Endothelial cell of umbilical vein (primary cell): ENCODE data around the gene ZC3H14. TPM values are rescaled to one million over a fixed set of nuclear protein-coding genes. Genes with fewer than 3 reads are reported as not detected.

Experiments used
- BruUV-seq: library from RNA; stranded (reverse); fragments of 400-500 nt; replicated peaks from 2 replicates; lab custom pipeline; 2021; lab: Mats Ljungman, UMichigan
- CTCF ChIA-PET: fragments of 300-600, 350-600 bp; sonication (Branson Sonifier 250); formaldehyde crosslinking; loops from one replicate; lab custom pipeline; 2021; ENCODE audit warnings: antibody characterized with exemption, inconsistent platforms; lab: Charles Lee
- POLR2A ChIA-PET: fragments of 300-600, 350-600 bp; sonication (Branson Sonifier 250); formaldehyde crosslinking; loops from one replicate; lab custom pipeline; 2021; ENCODE audit warnings: antibody characterized with exemption, inconsistent platforms; lab: Charles Lee
- DNase-seq: peaks from one replicate; pipeline ENCODE4 v3.0.0-alpha.2; 2011; ENCODE audit warnings: low read depth, low spot score
- FAIRE-seq: peaks from 2 replicates; lab custom pipeline; 2011; peaks lifted over from hg19 to GRCh38; lab: Jason Lieb, UNC
- H2AFZ ChIP-seq: 2 replicates; pipeline ENCODE4 v1.6.0; 2012; ENCODE audit warnings: low read depth, low read length, control low read depth, inconsistent platforms
- H3K27ac ChIP-seq: 2 replicates; pipeline ENCODE4 v1.5.1; 2011; ENCODE audit warnings: low read depth, mild to moderate bottlenecking, control low read depth, low read length, moderate library complexity; ENCODE audit not compliant: insufficient read depth
- H3K27me3 ChIP-seq, 2 experiments: 2 replicates each; pipeline versions ENCODE4 v1.6.0 to v1.6.1; 2011; ENCODE audit warnings: low read length in 2 of 2, mixed read lengths in 1 of 2; ENCODE audit not compliant: control insufficient read depth in 2 of 2, insufficient read depth in 2 of 2
- H3K36me3 ChIP-seq, 2 experiments: 2 replicates in 1 of 2; 3 replicates in 1 of 2; pipeline ENCODE4 v1.5.1; 2011; ENCODE audit warnings: low read length in 2 of 2, mild to moderate bottlenecking in 1 of 2, moderate library complexity in 1 of 2; ENCODE audit not compliant: control insufficient read depth in 2 of 2, insufficient read depth in 2 of 2; ENCODE audit errors: extremely low read depth in 1 of 2
- H3K4me1 ChIP-seq: 3 replicates; pipeline ENCODE4 v1.5.1; 2011; ENCODE audit warnings: mild to moderate bottlenecking, low read length; ENCODE audit not compliant: control insufficient read depth, insufficient read depth; ENCODE audit errors: extremely low read depth
- H3K4me2 ChIP-seq: 2 replicates; pipeline ENCODE4 v1.6.1; 2011; ENCODE audit warnings: low read length, control low read depth, mixed read lengths; ENCODE audit not compliant: insufficient read depth
- H3K4me3 ChIP-seq, 3 experiments: fragments of 200-600 bp in 1 of 3; sonication (generic), shearing (Covaris generic) in 1 of 3; replicated peaks in 1 of 3; 2 replicates each; pipeline ENCODE4 v1.5.1; 2011 to 2016; ENCODE audit warnings: control low read depth in 3 of 3, low read length in 3 of 3, mild to moderate bottlenecking in 2 of 3, inconsistent platforms in 1 of 3, low read depth in 1 of 3, moderate library complexity in 1 of 3; ENCODE audit not compliant: insufficient read depth in 1 of 3
- H3K79me2 ChIP-seq: 2 replicates; pipeline ENCODE4 v1.6.0; 2012; ENCODE audit warnings: low read length, inconsistent platforms; ENCODE audit not compliant: control insufficient read depth, insufficient read depth
- H3K9ac ChIP-seq: replicated peaks from 2 replicates; pipeline ENCODE3; 2011; ENCODE audit warnings: low read length, control low read depth; ENCODE audit not compliant: insufficient read depth; ENCODE audit errors: extremely low read depth
- H3K9me1 ChIP-seq: replicated peaks from 3 replicates; pipeline ENCODE4 v1.6.0; 2011; ENCODE audit warnings: mild to moderate bottlenecking, low read length; ENCODE audit not compliant: control insufficient read depth, insufficient read depth; ENCODE audit errors: extremely low read depth
- H3K9me3 ChIP-seq: replicated peaks from 2 replicates; pipeline ENCODE4 v1.5.1; 2012; ENCODE audit warnings: low read length, inconsistent platforms; ENCODE audit not compliant: control insufficient read depth, insufficient read depth
- H4K20me1 ChIP-seq: replicated peaks from 2 replicates; pipeline ENCODE3; 2011; ENCODE audit warnings: mild to moderate bottlenecking, low read length; ENCODE audit not compliant: control insufficient read depth, insufficient read depth; ENCODE audit errors: extremely low read depth
- CTCF ChIP-seq, 2 donors: IDR thresholded peaks; 1 replicate in 1 of 2; 2 replicates in 1 of 2; pipeline ENCODE4 v1.5.1; 2011; ENCODE audit warnings: low read length in 2 of 2, mild to moderate bottlenecking in 2 of 2, moderate library complexity in 2 of 2, control low read depth in 1 of 2, inconsistent platforms in 1 of 2, low read depth in 1 of 2; ENCODE audit not compliant: insufficient read depth in 1 of 2; ENCODE audit errors: extremely low read depth in 1 of 2
- EZH2 ChIP-seq: IDR thresholded peaks from 2 replicates; pipeline ENCODE4 v1.6.1; 2012; ENCODE audit warnings: borderline replicate concordance, low read depth, mild to moderate bottlenecking, moderate library complexity, low read length, inconsistent platforms; ENCODE audit not compliant: severe bottlenecking
- FOS ChIP-seq: IDR thresholded peaks from 2 replicates; pipeline ENCODE4 v1.6.1; 2011; ENCODE audit warnings: mild to moderate bottlenecking, low read length, moderate library complexity, borderline replicate concordance; ENCODE audit not compliant: insufficient read depth
- GATA2 ChIP-seq: IDR thresholded peaks from 2 replicates; pipeline ENCODE4 v1.7.0; 2011; ENCODE audit warnings: low read depth, mild to moderate bottlenecking, moderate library complexity, mixed read lengths, low read length; ENCODE audit not compliant: insufficient read length, insufficient read depth
- JUN ChIP-seq: IDR thresholded peaks from 2 replicates; pipeline ENCODE4 v1.6.1; 2011; ENCODE audit warnings: borderline replicate concordance, low read depth; ENCODE audit not compliant: insufficient read length, insufficient read depth
- MAX ChIP-seq: IDR thresholded peaks from 2 replicates; pipeline ENCODE4 v1.6.1; 2011; ENCODE audit not compliant: insufficient read depth, insufficient read length
- MYC ChIP-seq: IDR thresholded peaks from one replicate; pipeline ENCODE4 v1.6.1; 2011; ENCODE audit warnings: mild to moderate bottlenecking, low read depth, low read length
- POLR2A ChIP-seq: IDR thresholded peaks from 2 replicates; pipeline ENCODE4 v1.6.1; 2012; ENCODE audit warnings: low read depth, mild to moderate bottlenecking, control low read depth, low read length
- POLR2AphosphoS5 ChIP-seq: IDR thresholded peaks from 2 replicates; pipeline ENCODE4 v1.6.1; 2012; ENCODE audit warnings: low read depth, mild to moderate bottlenecking, control low read depth, low read length, moderate library complexity; ENCODE audit not compliant: insufficient read depth
- dilution Hi-C: fragments of 300-500 bp; cut with MboI; formaldehyde crosslinking; loops from one replicate; pipeline ENCODE4 v1.15.0; 2019; ENCODE audit warnings: low sequenced_read_pairs; ENCODE audit not compliant: extremely low pct_ligation_motif_present
- intact Hi-C: fragments of 100-400 bp; cut with micrococcal nuclease; formaldehyde crosslinking; loops from one replicate; pipeline ENCODE4 v1.10.0; 2022
- polyA plus RNA-seq, 4 experiments: library from polyadenylated mRNA; depleted of rRNA in 3 of 4; stranded (reverse) in 3 of 4; unstranded in 1 of 4; fragments of >200 nt; gene quantifications; 2 replicates each; pipeline versions ENCODE4 v1.2.1 to v1.2.3, GENCODE V29; 2011 to 2012; ENCODE audit warnings: missing spikeins in 1 of 4
- total RNA-seq: library from RNA; stranded (reverse); gene quantifications from 2 replicates; pipeline ENCODE4 v1.2.3, GENCODE V29; 2021

Gene ZC3H14
- total and polyA plus RNA-seq, 2 donors (not counting 3 experiments of a cell fraction or from before 2014, with no cell fraction given): 61.2 to 61.8 TPM

- Histone ChIP-seq H3K27me3 (no peaks in the 10 kb centered on the region), H3K4me1 (no peaks in the 10 kb centered on the region), H3K36me3 (no peaks in the 10 kb centered on the region), H3K4me3 (no peak overlapping the region), H3K9me3 (no peaks in the 10 kb centered on the region), H3K9ac (no peak overlapping the region), H4K20me1 (no peaks in the 10 kb centered on the region), H2AFZ (no peak overlapping the region), H3K27ac (no peak overlapping the region), H3K4me2 (no peak overlapping the region), H3K9me1 (no peaks in the 10 kb centered on the region), H3K79me2 (no peaks in the 10 kb centered on the region)
- no peak for TF ChIP-seq JUN
- no peak for TF ChIP-seq POLR2AphosphoS5
- no peak for TF ChIP-seq EZH2
- no peak for TF ChIP-seq CTCF (IDR thresholded peaks at IDR 0.05; ENCODE audit: extremely low read depth in 1 of 2, insufficient read depth in 1 of 2, low read depth in 1 of 2, low read length in 2 of 2)
- TF ChIP-seq POLR2A: no peak
- TF ChIP-seq FOS: no peak
- no peak for TF ChIP-seq GATA2
- no peak for TF ChIP-seq MAX
- no peak for TF ChIP-seq MYC
- ChIA-PET CTCF (interaction anchor here (0.9 to 1.8 kb wide), 5 partner anchors 12 to 38 kb away, joined by 3 to 10 read pairs (median 4); no protein-coding TSS in a partner anchor), POLR2A (no interaction called here)
- no peak for DNase-seq
- BruUV-seq: no TSS peak
- dilution Hi-C loops: no loop called here
- FAIRE-seq: no peak
- intact Hi-C loops: loop anchor here (10.0 kb wide), 1 partner anchor 233 kb away; no protein-coding TSS in a partner anchor
These were observed 65.2 kb downstream of the ZC3H14 start for GRCh38 chr14:88628033-88628432.
